Measurements from ENCODE around the gene RASAL3.
"Not testable (repeated sequence)": the region's sequence is repeated elsewhere in the genome, so short reads cannot be mapped to it uniquely, and the experiment has no call there.

Gene RASAL3
- total RNA-seq: 429 to 726 (median 555) reads per million in 4 experiments

DNA sequence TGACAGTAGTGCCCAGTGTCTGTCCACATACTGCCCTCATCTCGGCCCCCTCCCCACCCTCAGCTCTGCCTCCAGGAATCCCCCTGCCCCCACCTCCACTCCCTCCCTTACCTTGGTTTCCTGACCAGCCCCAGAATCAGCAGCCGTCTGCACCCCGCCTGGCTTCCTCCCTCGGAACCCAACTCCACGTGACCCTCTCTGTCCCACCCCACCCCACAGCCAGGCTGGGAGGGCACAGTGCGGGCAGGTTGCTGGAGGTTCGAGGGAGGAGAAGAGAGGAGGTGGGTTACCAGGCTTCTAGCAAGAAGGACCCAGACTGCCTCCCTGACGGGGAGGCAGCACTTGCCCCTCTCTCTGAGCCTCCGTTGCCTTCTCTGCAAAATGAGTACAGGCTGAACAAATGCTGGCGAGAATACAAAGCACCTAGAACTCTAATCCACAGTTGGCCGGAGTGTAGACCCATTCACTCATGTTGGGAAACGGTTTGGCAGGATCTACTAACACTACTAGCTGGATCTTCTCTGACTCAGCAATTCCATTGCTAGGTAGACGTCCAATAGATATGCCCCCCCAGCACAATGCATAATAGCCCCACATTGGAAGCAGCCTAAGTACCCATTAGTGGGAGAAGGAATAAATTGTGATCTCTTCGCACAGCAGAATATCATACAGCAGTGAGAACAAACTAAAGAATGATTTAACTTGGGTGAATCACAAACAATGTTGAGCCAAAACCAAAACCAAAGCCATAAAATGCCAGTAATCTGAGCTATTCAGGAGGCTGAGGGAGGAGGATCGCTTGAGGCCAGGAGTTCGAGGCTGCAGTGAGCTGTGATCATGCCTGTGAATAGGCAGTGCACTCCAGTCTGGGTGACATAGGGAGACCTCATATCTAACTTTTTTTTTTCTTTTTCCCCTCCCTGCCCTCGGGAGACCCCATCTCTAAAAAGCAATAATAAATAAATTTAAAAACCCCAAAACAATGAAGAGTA, at the start of gene RASAL3:
Gene RASAL3, minus strand, starts transcription at position 151 of the 992 bp plus-strand sequence. CDS start 186 bp downstream, outside the sequence.
- peak; percentile 18 for DNase-seq

DNA sequence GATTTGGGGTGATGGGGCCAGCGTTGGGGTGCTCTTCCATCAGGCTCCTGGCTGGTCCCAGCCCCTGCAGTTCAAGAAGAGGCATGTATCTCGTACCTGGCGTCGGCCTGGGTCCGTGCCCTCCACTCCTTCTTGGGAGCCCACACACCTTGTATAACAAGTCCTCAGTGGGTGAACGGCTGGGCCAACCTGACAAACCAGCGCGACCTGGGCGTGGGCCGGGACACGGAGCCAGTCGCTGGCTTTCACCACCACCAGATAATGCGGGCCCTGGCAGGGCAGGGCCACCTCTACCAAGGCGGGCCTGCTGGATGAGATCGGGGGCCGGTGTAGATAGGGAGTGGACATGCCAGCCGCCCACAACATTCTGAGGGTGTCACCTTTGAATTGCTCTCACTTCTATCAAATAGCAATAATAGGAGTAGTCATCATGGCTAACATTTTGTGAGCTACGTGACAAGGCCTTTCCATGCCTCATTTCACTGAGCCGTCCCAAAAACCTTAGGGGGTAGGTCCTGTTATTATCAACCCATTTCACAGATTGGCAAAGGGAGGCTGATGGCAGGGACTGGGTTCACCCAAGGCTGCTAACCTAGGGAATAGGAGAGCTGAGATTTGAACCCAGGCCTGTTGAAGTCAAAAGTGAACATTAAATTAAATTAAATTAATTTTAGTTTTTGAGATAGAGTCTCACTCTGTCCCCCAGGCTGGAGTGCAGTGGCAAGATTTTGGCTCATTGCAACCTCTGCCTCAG, 47.5 kb upstream of the RASAL3 start:
- DNase-seq: no peak

DNA sequence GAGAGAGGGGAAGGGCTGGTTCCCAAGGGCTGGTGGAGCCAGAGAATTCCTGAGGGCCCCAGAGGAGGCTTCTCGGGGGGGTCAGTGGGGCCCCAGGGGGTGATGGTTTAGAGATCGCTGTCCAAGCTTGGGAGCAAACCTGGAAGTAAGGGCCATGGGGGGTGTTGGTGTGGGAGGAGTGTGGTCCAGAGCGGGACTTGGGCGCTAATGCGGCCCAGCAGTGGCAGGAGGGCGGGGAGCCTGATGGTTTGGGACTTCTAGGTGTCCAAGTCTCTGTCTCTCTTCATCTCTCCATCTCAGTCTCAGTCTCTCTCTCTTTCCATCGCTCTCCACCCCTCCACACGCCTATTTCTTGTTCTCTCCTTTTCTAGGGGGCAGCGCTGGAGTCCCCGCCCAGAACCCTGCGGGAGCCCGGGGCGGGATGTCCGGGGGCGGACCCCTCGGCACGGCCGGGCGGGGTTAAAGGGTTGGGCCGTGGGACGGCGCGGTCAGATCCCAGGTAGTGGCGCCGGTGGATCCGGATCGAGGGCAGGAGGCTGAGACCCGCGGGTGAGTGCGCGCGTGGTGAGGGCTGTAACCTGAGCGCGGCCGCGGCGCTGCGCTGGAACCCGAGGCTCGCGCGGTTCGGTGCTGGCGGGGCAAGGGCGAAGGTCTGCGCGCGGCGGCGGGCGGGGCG, 43.8 kb upstream of the RASAL3 start, which contains the start of gene CYP4F22:
Gene CYP4F22, plus strand, starts transcription at position 491 of the 676 bp plus-strand sequence. CDS start 16,812 bp downstream, outside the sequence.
- DNase-seq: no peak

DNA sequence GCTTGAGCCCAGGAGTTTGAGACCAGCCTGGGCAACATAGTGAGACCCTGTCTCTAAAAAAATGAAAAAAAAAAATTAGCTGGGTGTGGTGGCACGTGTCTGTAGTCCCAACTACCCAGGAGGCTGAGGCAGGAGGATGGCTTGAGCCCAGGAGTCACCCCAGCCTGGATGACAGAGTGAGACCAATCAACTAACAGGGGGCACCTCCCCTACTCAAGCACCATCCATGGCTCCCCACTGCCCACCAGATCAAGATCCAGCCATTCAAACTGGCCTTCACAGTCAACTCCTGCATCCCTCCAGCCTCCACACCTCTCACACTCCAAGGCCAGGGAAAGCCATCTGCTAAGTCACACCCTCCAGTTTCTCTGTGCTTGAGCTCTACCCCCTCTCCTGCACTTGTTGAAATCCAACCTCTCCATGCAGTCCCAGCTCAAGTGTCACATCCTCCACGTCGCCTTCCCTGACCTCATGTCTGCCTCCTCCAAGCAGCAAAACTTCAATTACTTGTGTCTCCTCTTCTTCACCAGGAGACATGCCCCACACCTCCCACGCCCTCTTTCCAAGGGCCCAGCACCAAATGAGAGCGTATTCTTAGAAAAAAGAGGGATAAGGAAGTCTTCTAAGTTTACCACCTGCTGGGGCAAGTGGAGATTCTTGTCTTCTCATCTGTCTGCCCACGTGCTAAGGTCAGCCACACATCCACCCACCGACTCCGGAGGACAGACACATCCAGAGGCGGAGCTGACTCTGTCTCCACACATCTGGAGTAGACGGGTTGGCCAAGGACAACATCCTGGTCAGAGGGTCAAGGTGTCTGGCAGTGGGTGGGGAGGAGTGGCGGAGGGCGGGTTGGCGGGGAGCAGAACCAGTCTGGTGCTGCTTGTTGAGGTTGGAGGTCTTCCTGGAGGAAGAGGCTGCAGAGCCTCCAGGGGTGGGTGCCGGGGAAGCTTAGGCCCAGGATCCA, 43.0 kb upstream of the RASAL3 start:
- DNase-seq: no peak

DNA sequence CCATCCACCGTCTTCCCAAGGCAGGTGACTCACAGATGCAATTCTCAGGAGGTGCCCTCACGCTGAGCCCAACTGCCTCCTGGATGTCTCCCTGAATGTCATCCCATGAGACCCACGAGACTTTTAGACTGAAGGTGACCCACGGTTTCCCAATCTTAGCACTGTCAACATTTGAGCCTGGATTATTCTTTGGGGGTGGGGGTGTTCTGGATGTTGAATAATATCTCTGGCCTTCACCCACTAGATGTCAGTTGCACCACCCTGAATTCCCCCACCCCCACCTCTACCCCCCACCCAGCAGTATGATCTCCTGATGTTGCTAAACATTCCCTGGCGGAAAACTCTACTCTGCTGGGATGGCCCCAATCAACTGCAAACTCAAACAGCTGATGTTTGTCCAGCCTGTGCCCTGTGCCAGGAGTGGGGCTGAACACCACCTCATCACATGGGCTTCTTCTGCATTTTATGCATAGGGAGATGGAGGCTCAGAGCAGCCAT, 41.8 kb upstream of the RASAL3 start:
- no peak for DNase-seq

DNA sequence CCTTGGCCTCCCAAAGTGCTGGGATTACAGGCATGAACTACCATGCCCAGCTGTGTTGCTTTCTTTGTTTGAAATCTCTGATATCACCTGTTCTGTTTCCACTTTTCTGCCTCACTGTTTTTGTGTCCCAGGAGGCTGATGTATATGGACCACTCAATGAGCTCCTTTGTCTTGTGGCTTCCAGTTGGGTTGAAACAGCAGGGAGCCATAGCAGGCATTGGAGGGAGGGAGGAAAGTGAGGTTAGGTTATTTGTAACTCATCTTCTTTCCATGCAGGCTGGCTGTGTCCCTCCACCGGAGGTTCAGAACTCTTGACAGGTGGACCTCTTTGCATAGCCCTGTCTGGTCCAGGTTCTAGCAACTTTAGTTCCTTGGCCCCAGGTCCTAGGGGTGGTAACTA, 37.9 kb upstream of the RASAL3 start:
- DNase-seq: no peak

DNA sequence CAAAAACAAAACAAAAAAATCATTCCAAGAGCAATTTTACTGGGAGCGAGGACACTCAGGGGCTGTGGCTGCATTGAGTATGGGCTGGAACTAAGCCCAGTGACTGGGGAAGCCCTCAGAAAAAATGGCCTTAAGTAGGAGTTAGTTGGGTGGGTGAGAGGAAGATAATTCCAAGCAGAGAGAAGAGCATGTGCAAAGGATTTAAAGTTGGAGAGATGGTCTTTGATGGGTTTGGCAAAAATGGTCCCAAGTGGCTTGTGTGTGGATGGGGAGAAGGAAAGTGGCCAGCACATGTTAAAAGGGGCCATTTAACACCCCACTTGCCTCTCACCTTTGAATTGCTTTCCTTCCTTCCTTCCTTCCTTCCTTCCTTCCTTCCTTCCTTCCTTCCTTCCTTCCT, 37.3 kb upstream of the RASAL3 start:
- DNase-seq: no peak

DNA sequence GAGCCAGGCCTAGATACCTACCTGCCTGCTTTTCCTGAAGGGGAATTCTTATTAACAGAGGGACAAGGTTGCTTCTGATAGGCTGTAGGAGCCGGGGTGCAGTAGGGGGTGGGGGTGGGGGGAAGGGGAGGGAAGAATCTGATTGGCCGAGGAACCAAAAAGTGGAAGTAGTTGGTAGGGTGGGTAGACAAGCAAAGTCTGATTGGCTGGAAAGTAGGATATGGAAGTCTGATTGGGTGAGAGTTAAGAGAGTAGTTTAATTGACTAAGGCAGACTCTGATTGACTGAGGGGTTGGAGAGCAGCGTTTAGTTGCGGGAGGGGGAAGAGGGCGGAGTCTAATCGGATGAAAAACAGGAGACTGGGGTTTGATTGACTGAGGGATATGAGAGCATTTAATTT, 34.6 kb upstream of the RASAL3 start:
- DNase-seq: no peak

DNA sequence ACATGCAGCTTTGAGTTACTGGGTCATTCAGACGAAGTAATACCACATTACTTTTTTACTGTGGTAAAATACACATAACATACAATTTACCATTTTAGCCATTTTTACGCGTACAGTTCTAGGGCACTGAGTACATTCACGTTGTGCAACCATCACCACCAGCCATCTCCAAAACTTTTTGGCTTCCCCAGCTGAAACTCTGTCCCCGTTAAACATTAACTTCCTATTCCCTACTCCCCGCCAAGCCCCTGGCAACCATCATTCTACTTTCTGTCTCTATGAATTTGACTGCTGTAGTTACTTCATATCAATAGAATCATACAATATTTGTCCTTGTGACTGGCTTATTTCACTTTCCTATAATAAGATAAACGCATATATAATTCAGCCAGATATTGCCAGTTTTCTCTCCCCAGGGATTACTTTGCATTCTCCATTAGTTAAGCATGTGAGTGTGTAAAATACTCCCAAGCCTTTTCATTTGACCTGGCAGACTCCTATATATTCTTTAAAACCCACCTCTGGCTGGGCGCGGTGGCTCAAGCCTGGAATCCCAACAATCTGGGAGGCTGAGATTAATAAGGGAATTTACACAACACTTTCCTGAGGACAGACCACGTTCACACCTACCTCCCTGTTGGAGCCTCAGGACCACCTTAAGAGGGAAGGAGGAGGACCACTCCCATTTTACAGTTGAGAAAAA, 34.0 kb upstream of the RASAL3 start:
- DNase-seq: no peak

DNA sequence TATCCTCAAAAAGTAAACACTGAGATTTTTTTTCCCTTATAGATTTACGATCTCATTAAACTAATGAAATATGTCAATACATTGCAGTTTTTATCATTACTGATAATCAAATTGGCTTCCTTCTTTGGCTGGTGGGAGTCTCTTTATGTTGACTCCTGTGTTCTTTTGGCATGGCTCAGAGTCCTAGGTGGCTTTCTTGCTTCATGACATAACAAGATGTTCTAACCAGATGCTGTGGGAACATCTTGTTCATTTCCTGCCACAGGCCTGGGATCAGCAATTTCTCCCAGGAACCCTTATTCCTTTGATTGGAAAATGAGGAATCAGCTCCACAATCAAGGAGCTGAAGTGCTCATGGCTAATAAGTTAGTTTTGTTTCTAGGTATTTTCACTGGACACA, 30.8 kb upstream of the RASAL3 start:
- no peak for DNase-seq

DNA sequence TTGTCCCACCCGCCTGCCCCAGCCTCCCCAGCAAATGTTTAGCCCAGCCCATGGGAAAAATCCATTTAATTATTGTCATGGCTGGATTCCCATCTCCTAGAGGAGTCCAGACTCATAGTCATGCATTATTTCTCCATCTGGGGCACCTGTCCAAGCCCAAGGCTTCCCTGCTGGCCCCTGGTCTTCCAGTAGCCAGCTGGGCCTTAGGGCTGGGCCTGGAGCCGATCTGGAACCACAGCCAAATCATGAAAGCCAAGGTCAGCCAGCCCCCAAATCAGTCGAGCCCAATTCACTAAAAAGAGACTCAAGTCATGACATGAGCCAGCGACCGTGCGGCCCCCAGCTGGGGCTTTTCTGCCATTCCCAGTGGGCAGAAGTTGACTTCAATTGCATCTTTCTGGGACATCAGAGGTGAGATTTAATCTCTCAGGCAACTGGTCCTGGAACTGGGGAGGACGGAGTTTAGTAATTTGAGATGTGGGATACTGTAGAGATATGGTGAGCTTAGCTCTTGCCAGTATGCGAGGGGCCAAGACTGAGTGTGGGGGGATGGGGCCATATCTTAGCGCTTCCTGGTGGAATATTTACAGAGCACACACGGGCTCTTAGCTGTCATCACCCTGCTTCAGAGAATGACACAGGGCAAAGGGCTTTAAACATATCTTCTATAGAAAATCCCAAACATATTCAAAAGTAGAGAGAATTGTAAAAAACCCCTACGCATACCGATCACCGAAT, 24.3 kb upstream of the RASAL3 start:
- DNase-seq: no peak

DNA sequence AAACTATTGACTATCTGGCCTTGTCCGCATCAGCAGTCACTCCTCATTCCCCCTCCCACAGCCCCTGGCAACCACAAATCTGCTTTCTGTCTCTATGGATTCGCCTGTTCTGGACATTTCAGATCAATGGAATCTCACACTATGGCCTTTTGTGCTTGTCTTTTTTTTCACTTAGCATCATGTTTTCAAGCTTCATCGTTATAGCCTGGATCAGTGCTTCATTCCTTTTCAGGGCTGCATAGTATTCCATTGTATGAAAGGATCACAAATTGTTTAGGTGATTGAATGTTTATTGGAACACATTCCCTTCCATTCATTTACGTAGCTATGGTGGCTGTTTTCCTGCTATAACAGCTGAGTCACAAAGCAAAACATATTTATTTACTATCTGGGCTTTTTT, 22.7 kb upstream of the RASAL3 start:
- DNase-seq: no peak

DNA sequence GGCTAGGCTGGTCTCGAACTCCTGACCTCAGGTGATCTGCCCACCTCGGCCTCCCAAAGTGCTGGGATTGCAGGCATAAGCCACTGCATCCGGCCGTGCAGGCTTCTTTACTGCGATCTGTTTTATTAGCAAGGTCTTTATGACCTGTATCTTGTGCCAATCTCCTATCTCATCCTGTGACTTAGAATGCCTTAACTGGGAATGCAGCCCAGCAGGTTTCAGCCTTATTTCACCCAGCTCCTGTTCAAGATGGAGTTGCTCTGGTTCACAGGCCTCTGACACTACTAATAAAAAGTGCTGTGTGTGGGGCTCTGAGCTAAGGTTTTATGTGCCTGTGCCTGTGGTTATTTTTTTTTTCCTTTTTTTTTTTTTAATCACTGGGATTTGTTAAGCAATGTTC, 21.4 kb upstream of the RASAL3 start:
- not testable (repeated sequence) for DNase-seq

DNA sequence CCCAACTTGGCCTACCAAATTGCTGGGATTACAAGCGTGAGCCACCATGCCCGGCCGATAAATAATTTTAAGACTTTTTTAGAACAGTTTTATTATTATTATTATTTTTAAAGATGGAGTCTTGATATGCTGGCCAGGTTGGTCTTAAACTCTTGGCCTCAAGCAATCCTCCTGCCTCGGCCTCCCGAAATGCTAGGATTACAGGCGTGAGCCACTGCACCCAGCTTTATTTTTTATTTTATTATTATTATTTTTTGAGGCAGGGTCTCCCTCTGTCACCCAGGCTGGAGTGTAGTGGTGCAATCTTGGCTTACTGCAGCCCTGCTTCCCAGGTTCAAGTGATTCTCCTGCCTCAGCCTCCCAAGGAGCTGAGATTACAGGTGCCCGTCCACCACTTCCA, 16.7 kb upstream of the RASAL3 start:
- not testable (repeated sequence) for DNase-seq

DNA sequence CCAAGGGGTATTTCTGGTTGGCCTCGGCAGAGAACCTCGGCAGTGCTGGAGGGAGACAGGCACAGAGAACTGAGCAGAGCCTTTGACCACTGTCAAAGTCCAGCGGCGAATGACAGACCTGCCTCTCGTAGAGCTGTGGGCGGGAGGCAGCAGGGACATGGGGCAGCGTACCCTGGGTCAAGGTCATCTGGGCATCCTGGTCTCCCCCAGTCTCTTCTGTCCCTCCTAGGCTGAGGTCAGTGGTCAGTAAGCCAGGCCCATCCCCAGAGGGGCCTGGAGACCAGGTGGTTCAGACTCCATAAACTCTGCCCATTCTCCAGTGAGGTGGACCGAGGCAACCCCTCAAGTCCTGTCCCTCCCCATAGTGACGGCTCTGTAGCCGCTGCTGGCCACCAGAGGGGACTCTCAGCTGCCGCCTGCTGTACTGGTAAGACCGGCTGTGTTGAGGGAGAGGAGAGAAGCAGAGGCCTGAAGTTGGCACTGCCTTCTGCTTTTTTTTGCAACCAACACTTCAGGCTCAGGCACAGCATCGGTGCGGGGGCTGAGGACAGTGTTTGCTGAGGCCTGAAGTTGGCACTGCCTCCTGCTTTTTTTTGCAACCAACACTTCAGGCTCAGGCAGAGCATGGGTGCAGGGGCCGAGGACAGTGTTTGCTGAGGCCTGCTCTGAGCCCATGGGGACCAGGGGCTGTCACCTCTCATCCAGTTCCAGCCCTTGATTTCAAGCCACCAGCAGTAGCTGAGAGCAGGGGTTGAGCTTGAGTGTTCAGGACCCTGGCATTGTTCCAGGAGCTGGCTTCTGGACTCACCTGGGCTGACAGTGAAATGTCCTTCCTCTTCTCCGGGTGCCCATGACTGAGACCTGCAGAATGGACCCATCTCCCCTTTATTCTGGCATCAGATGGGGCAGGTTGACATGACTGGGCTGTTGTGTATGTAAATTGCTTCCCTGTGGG, 15.3 kb upstream of the RASAL3 start, which contains the start of gene PGLYRP2:
Gene PGLYRP2, minus strand, starts transcription at position 111 of the 955 bp plus-strand sequence. CDS start 130 bp downstream, outside the sequence.
- no peak for DNase-seq

DNA sequence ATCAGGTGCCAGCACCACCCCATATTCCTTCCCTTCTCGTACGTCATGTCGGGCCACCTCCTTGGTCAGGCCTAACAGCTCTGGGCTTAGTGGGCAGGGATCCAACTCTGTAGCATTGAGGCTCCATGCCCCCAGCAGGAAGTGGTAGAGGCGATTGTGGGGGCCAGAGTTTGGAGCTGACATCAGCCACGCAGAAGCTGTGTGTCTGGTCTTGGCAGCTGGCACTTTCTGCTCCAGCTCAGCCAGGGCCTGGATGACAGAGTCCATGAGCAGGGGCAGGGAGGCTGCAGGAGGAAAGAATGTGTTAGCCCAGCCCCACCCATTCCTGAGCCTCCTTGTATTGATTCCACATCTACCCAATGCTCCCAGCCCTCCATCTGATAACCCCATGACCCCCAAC, 12.0 kb upstream of the RASAL3 start:
- no peak for DNase-seq

DNA sequence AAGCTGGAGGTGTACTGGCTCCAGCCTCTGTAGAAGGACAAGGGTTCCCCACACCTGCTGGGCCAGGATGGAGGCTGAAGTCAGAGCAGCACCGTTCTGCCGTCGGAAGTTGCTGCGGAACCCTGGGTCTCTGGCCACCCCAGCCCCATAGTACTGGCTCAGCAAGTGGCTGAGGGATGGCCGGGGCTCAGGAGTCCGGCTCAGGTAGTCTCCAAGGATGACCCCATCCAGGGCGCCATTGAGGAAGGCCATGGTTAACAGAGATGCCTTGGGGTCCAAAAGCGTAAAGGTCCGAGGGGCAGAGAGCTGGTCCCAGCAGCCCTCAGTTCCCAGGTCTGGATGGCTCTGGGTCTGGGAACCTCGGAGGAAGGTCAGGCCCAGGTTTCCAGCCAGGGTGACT, 11.3 kb upstream of the RASAL3 start:
- DNase-seq: no peak

DNA sequence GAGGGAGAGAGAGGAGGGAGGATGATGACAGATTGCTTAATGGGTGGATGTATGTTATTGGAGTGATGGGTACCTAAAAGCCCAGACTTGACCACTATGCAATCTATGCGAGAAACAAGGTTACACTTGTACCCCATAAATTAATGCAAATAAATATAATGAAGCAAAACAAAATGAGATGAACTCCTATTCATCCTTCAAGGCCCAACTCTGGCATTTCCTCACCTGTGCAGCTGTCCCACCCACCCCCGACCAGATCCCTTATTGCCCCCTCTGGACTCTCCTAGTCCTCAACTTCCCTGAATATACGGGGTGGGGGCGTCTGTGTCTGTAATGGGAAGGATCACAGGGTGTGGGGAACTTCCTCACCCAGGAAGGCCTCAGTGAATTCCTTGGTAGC, 10.8 kb upstream of the RASAL3 start:
- DNase-seq: no peak

DNA sequence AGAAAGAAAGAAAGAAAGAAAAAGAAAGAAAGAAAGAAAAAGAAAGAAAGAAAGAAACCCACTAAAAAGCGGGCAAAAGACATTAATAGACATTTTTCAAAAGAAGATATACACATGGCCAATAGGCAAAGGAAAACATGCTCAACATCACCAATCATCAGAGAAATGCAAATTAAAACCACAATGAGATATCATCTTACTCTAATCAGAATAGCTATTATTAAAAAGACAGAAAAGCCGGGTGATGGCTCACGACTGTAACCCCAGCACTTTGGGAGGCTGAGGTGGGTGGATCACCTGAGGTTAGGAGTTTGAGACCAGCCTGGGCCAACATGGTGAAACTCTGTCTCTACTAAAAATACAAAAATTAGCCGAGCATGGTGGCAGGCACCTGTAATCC, 9.5 kb upstream of the RASAL3 start:
- not testable (repeated sequence) for DNase-seq
